HK-2 (cell line): ENCODE measurements around the gene SPATA9.
A peak's percentile ranks its signal among the peaks of the same experiment; 100 is the strongest.
"Not testable (repeated sequence)": the region's sequence is repeated elsewhere in the genome, so short reads cannot be mapped to it uniquely, and the experiment has no call there.

Experiments used
- DNase-seq: peaks from one replicate; pipeline ENCODE4 v3.0.0-alpha.2; 2018; ENCODE audit not compliant: unreplicated experiment

The SPATA9 gene

GRCh38 chr5:95717439-95717838 is 34.6 kb upstream of the SPATA9 start:
- no peak for DNase-seq

GRCh38 chr5:95715799-95716461 is 33.1 kb upstream of the SPATA9 start:
- DNase-seq: no peak

- no peak for DNase-seq
Observed at GRCh38 chr5:95713960-95714710, 31.3 kb upstream of the SPATA9 start.

DNA sequence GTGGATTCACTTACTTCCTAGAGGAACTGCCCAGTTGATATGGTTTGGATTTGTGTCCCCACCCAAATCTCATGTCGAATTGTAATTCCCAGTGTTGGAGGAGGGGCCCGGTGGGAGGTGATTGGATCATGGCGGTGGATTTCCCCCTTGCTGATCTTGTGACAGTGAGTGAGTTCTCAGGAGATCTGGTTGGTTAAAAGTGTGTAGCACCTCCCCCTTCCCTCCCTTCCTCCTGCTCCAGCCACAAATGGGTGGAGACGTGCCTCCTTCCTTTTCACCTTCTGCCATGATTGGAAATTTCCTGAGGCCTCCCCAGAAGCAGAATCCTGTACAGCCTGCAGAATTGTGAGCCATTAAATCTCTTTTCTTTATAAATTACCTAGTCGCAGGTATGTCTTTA is 30.5 kb upstream of the SPATA9 start:
- not testable (repeated sequence) for DNase-seq

DNA sequence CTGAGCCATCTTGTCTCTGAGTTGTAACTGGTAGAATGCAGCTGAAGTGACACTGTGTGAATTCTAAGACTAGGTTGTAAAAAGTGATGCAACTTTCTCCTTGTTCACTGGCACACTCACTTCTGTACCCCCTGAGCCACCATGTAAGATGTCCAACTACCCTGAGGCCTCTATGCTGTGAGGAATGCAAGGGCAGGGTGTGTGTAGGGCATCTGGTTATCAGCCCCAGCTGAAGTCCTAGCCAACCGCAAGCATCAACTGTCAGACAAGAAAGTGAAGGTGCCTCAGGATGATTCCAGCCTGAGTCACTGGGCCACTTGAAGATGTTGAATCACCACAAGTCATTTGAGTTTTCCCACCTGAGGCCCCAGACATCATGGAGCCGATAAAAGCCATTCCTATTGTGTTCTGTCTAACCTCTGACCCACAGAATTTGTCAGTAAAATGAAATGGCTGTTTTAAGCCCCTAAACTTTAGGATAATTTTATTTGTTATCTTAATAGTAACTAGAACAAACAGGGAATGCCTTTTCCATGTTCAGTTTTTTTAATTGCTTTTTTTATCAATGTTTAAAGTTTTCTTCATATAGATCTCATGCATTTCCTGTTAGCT is 29.7 kb upstream of the SPATA9 start:
- DNase-seq: peak; percentile 80

DNA sequence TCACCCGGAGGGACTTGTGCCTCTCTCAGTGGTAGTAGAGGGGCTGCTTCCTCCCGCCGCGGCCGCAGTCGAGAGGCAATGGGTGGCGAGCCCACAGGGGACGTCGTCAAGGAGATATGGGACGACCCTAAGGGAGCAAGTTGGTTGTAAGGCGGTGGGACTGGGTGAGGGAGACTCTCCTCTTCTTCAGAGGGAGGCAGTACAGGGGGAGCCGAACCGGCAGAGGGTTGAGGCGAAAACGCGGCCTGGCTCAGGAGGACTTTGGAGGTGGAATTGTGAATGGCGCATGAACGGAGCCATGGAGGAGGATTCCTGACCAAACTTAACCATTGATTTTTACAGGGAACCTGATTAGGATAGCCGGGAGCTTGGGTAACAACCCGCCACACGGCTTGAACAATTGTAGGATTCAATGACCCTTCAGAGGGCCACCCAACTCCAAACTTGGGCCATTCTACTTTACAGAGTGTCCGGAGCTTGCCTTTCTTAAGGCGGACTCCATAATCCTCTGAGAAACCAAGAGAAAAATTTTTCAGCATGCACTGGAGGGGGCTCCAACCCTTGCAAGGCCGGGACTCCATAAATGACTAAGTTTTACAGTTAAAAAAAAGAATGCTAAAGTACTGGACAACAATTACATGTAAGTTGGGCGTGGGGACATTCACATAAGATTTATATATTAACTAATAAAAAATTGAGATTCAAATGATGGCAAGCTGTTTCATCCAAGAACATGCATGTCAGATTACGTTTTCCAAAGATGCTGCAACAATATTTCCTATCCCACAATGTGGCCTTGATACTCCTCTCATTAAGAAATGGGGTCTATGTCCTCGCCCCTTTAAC is 28.9 kb upstream of the SPATA9 start:
- no peak for DNase-seq

DNA sequence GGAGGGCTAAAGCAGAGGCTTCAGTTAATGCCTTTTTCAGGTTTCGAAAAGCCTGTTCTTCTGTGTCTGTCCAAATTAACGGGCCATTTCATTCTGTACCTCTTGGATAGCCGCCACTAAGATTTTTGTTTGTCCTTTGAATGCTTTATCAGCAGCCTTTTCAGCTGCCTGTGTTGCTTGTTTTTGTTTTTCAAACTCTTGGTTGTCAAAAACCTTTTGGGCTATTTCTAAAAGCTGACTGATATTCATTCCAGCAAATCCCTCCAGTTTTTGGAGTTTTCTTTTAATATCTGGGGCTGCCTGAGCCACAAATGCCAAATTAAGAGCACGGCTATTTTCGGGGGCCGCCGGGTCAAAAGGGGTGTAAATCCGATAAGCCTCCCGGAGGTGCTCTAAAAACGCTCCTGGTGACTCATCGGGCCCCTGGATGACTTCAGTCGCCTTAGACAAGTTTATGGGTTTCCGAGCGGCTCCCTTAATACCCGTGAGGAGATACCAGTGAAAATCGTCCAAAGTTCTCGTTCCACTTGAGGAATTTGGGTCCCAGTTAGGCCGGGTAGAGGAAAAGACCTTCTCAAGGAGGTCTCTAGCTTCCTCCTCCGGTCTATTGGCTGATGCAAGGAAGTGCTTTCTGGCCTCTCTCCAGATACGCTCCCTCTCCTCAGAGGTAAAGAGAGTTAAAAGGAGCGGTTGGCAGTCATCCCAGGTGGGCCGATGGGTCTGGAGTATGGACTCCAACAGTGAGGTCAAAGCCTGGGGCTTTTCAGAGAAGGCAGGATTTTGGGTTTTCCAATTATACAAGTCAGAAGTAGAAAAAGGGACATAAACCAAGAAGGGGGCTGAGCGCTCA is 28.1 kb upstream of the SPATA9 start:
- not testable (repeated sequence) for DNase-seq

- no peak for DNase-seq
Observed at GRCh38 chr5:95709967-95710650, 27.3 kb upstream of the SPATA9 start.

GRCh38 chr5:95708876-95709275 is 26.1 kb upstream of the SPATA9 start:
- no peak for DNase-seq

GRCh38 chr5:95707534-95708188 is 24.9 kb upstream of the SPATA9 start:
- not testable (repeated sequence) for DNase-seq

DNA sequence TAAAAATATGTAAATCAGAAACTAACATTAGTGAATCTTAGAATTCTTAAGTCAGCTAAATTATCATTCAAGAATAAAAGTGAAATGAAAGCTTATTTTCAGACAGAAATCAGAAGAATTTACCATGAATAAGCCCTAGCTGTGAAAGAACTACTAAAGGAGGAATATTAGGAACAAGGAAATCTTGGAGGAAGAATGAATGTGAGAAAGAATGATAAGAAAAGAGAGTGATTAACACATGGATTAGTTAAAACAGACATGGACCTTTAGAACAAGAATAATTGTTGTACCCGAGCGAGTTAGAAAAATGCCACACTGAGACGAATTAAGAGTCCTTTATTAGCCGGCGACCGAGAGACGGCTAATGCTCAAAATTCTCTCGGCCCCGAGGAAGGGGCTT is 24.3 kb upstream of the SPATA9 start:
- no peak for DNase-seq

DNA sequence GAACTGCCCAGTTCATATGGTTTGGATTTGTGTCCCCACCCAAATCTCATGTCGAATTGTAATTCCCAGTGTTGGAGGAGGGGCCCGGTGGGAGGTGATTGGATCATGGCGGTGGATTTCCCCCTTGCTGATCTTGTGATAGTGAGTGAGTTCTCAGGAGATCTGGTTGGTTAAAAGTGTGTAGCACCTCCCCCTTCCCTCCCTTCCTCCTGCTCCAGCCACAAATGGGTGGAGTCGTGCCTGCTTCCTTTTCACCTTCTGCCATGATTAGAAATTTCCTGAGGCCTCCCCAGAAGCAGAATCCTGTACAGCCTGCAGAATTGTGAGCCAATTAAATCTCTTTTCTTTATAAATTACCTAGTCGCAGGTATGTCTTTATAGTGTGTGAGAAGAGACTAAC is 23.4 kb upstream of the SPATA9 start:
- DNase-seq: not testable (repeated sequence)

DNA sequence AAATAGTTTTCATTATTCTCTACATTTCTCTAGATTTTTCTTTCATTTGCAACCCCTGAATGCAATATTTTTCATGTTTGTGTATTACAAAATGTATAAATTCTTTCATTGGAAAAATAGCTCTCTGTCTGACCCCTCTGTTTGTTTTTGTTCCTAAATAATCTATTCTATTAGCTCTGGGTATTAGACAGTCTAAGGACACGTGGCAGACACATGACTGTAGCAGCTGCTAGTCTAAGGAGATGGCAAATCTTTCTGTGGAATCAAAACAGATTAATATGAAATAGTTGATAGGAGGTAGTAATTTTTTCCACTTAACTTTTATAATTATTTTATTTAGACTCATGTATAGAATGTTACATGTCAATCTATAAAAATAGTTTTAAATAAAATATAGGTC is 21.4 kb upstream of the SPATA9 start:
- no peak for DNase-seq

GRCh38 chr5:95701074-95701473 is 18.3 kb upstream of the SPATA9 start:
- no peak for DNase-seq

- DNase-seq: no peak
Observed at GRCh38 chr5:95699337-95699736, 16.5 kb upstream of the SPATA9 start.

DNA sequence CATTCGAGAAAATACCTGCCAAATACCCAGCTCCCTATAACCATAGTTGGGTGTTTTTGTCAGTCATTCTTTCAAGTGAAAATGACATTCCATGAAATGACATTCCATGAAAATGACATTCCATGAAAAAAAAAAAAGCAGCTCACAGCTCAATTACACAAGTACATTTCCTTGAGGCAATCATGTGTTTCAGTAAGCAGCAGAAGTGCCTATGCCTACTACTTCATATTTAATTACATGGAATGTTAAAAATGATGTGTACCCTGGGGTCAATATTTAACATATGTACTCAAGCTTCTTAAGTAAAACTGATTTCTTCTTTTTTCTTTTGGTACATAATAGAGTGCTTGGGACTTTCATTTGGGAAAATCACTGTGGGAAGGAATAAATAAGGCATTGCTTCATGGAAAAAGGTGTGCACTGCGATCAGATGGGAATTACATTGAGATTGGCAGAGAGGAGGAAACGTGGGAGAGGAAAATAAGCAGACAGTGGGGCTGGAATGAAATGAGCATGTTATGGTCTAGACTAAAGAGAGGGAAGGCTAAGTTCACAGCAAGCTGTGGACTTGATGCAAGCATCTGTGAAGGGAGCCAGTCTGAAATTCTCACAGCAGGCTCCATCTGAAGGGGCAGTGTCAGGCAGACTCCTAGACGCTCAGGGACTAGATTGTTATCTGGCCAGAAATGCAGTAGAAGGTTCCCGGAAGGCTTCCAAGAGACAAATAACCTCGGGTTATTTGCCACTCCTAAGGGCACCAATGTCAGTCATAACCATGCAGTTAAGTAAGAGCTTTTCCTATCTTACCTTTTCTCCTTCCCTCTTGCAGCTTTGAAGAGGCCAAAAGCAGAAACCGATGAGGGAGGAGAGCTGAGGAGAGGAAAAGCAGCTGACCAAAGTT is 15.2 kb upstream of the SPATA9 start:
- no peak for DNase-seq

DNA sequence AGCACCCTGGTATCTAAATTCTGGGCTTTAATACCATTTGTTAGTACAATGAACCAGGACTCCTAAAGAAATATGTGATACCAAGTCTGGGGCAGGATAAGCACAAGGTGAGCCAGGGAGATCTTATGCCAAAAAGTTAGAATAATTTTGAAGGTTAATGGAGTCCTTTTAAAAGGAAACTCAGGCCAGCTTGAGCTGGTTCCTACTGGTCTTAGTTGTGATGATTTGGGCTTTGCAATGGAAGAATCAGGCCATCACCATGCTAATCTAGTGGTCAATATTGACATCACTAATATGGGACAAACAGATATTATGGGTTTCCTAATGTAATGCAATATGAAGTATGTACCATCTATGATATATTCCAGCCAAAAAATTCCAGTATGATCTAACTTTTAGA is 7.5 kb upstream of the SPATA9 start:
- no peak for DNase-seq

- no peak for DNase-seq
Observed at GRCh38 chr5:95689680-95690079, 6.9 kb upstream of the SPATA9 start.

- DNase-seq: no peak
Observed at GRCh38 chr5:95686651-95687050, 3.9 kb upstream of the SPATA9 start.
